Liver (tissue), 3 donors: Measurements from ENCODE around the gene USP24.

ENCODE experiments used
- ATF3 ChIP-seq: IDR thresholded peaks from 2 replicates; pipeline ENCODE4 v1.6.1; 2016; ENCODE audit warnings: antibody characterized with exemption
- CTCF ChIP-seq: fragments of 150-350 bp; IDR thresholded peaks from 2 replicates; pipeline ENCODE4 v1.5.1; 2017; ENCODE audit warnings: improper control_type of control experiment, low read depth, low read length; ENCODE audit not compliant: missing input control
- FOXA1 ChIP-seq: IDR thresholded peaks from 2 replicates; pipeline ENCODE4 v1.6.1; 2016; ENCODE audit warnings: antibody characterized with exemption
- RXRA ChIP-seq, 2 donors: IDR thresholded peaks; 2 replicates each; pipeline ENCODE4 v1.6.1; 2017 to 2018; ENCODE audit warnings: antibody characterized with exemption in 2 of 2, mild to moderate bottlenecking in 1 of 2
- donor health status: healthy.
- donor health status: healthy.

- TF ChIP-seq CTCF (no peak), RXRA (IDR thresholded peaks at IDR 0.05) (peak in 1 of 2 donors; percentile 59), FOXA1 (peak; percentile 80), ATF3 (no peak)
Observed at GRCh38 chr1:55128418-55128995, 86.7 kb downstream of the USP24 start.
